MG63 (cell line): ENCODE measurements around the gene NELL2. TPM values are rescaled to one million over a fixed set of nuclear protein-coding genes. Genes with fewer than 3 reads are reported as not detected.

ENCODE experiments used
- total RNA-seq: library from RNA; depleted of rRNA; stranded (reverse); fragments of >200 nt; shearing (Covaris generic); gene quantifications from 2 replicates; pipeline ENCODE4 v1.2.3, GENCODE V29; 2014; ENCODE audit warnings: low replicate concordance; rRNA removed

Gene NELL2
- total RNA-seq, 1 experiment from 2014 or later: 3.8 TPM

Other genes with a start within 250 kb of the NELL2 start
- gene DBX2, start 174.8 kb upstream of the NELL2 start, total RNA-seq: not detected in 2 replicates